Naive thymus-derived CD4-positive, alpha-beta T cell (primary cell): ENCODE data around the gene CCDC116. TPM values are rescaled to one million over a fixed set of nuclear protein-coding genes. Genes with fewer than 3 reads are reported as not detected.

Experiments
- ATAC-seq: fragments of 150-1000 bp; cut with Tn5 transposase; 2 replicates; pipeline ENCODE4 v1.10.0; 2021; ENCODE audit warnings: mild to moderate bottlenecking, moderate library complexity
- CTCF ChIA-PET: fragments of 350-600 bp; sonication (Branson Sonifier 250); formaldehyde crosslinking; loops from one replicate; lab custom pipeline; 2021; ENCODE audit warnings: antibody characterized with exemption; lab: Charles Lee
- POLR2A ChIA-PET: fragments of 350-600 bp; sonication (Branson Sonifier 250); formaldehyde crosslinking; loops from one replicate; lab custom pipeline; 2021; ENCODE audit warnings: antibody characterized with exemption, inconsistent platforms; lab: Charles Lee
- DNase-seq, 9 donors: peaks; one replicate each; pipeline versions ENCODE4 v3.0.0 to v3.0.0-alpha.2; 2020 to 2022; ENCODE audit warnings: mixed read lengths in 1 of 9
- H3K27ac ChIP-seq: one replicate; pipeline ENCODE4 v1.7.0; 2013; ENCODE audit warnings: mild to moderate bottlenecking, low read depth, low read length, moderate library complexity
- H3K27me3 ChIP-seq, 2 donors: one replicate each; pipeline ENCODE4 v1.7.0; 2013; ENCODE audit warnings: low read length in 2 of 2, mild to moderate bottlenecking in 2 of 2, moderate library complexity in 2 of 2; ENCODE audit not compliant: control insufficient read depth in 2 of 2, insufficient read depth in 2 of 2
- H3K36me3 ChIP-seq, 3 experiments: 1 replicate in 2 of 3; 2 replicates in 1 of 3; pipeline ENCODE4 v1.7.0; 2013; ENCODE audit warnings: low read length in 3 of 3, mild to moderate bottlenecking in 3 of 3, moderate library complexity in 1 of 3; ENCODE audit not compliant: insufficient read depth in 3 of 3, control insufficient read depth in 2 of 3
- H3K4me1 ChIP-seq, 2 donors: one replicate each; pipeline ENCODE4 v1.7.0; 2013; ENCODE audit warnings: low read length in 2 of 2, mild to moderate bottlenecking in 2 of 2, moderate library complexity in 1 of 2; ENCODE audit not compliant: control insufficient read depth in 2 of 2, insufficient read depth in 2 of 2
- H3K4me3 ChIP-seq: 2 replicates; pipeline ENCODE4 v1.7.0; 2013; ENCODE audit warnings: mild to moderate bottlenecking, low read length
- H3K9me3 ChIP-seq, 3 experiments: 1 replicate in 2 of 3; 2 replicates in 1 of 3; pipeline ENCODE4 v1.7.0; 2013; ENCODE audit warnings: low read length in 3 of 3; ENCODE audit not compliant: control insufficient read depth in 2 of 3
- H3K27ac Mint-ChIP-seq, 9 donors: one replicate each; pipeline ENCODE4 v1.8.0; 2020 to 2022; ENCODE audit warnings: mixed read lengths in 9 of 9, mild to moderate bottlenecking in 8 of 9, moderate library complexity in 5 of 9, inconsistent platforms in 2 of 9
- H3K27me3 Mint-ChIP-seq, 5 donors: one replicate each; pipeline ENCODE4 v1.8.0; 2021 to 2022; ENCODE audit warnings: mixed read lengths in 5 of 5, mild to moderate bottlenecking in 1 of 5
- H3K36me3 Mint-ChIP-seq, 5 donors: one replicate each; pipeline ENCODE4 v1.8.0; 2020 to 2022; ENCODE audit warnings: mixed read lengths in 5 of 5, mild to moderate bottlenecking in 3 of 5, inconsistent platforms in 1 of 5
- H3K4me1 Mint-ChIP-seq, 7 donors: one replicate each; pipeline ENCODE4 v1.8.0; 2020 to 2022; ENCODE audit warnings: mixed read lengths in 7 of 7, mild to moderate bottlenecking in 3 of 7, inconsistent platforms in 1 of 7
- H3K4me3 Mint-ChIP-seq, 10 donors: one replicate each; pipeline ENCODE4 v1.8.0; 2020 to 2022; ENCODE audit warnings: mild to moderate bottlenecking in 10 of 10, mixed read lengths in 10 of 10, moderate library complexity in 6 of 10, inconsistent platforms in 2 of 10
- H3K9me3 Mint-ChIP-seq, 11 donors: one replicate each; pipeline ENCODE4 v1.8.0; 2020 to 2022; ENCODE audit warnings: mixed read lengths in 11 of 11, mild to moderate bottlenecking in 4 of 11, inconsistent platforms in 1 of 11, moderate library complexity in 1 of 11
- intact Hi-C, 2 donors: fragments of 100-400 bp; cut with micrococcal nuclease; formaldehyde crosslinking; loops; one replicate each; pipeline ENCODE4 v1.15.1; 2023
- polyA plus RNA-seq, 2 donors: library from polyadenylated mRNA; unstranded; fragments of 300-500 nt; fragmentation: Illumina TruSeq; gene quantifications; one replicate each; pipeline ENCODE4 v1.2.3, GENCODE V29; 2021
- total RNA-seq, 6 experiments: library from RNA in 5 of 6; stranded (reverse) in 5 of 6; gene quantifications; 1 replicate in 5 of 6; 2 replicates in 1 of 6; pipeline ENCODE4 v1.2.3 and lab custom pipeline; 2021 to 2026

The CCDC116 gene
- total and polyA plus RNA-seq, 7 experiments from 2014 or later: 0.21 to 0.43 (median 0.27) TPM; not detected in 3

DNA sequence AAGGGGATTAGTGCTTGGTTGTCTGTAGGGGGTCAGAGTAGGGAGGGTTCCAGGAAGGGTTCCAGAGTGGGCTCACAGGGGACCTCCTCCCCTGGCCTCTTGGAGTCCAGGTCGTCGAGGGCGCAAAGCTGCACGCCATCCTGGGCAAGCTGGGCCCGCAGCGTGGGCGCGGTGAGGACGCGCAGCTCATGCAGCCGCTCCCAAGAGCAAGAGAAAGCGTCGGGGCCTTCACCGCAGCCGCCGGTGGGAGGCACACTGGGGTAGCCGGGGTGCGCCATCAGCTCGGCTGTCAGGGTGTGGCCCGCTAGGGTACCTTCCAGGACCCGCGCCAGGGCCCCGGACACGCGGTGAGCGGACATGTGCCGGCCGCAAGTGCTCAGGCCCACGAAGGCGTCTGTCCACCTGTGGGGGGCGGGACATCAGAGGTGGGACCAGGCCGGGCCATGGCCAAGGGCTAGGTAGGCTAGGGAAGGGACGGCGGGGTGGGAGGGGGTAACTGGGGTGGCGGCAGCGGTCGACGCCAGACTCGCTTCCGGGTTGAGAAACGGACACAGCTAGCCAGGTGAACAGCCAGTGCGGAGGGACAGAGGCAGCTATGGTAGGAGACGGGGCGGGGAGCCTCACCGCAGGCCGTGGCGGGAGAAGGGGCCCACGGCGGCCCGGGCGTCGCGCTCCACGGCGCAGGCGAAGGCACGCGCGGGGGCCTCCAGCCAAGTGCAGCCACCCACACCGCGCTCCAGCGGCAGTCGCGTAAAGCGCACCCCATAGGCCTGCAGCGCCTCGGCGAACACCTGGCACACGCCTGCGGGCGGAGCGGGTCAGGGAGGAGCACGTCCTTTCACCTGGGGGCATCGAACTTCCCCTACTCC is 3.9 kb upstream of the CCDC116 start:
- DNase-seq (no peak), ATAC-seq (no peak)
- Mint-ChIP-seq H3K27me3 (no peaks in the 10 kb centered on the region), H3K4me1 (peaks cover 29 to 45% (median 38%) of the 10 kb centered on the region in 7 donors), H3K36me3 (peaks cover 0 to 14% (median 6%) of the 10 kb centered on the region in 5 donors), H3K9me3 (no peaks in the 10 kb centered on the region), H3K27ac (peak overlapping the region; percentile 36 to 97 (median 89)), H3K4me3 (peak overlapping the region; percentile 87 to 97 (median 91))
- Histone ChIP-seq H3K4me1 (peaks cover 6 to 26% of the 10 kb centered on the region in 2 donors), H3K36me3 (peaks cover 0 to 32% (median 6%) of the 10 kb centered on the region in 3 experiments), H3K4me3 (peak overlapping the region; percentile 88), H3K9me3 (no peaks in the 10 kb centered on the region), H3K27me3 (no peaks in the 10 kb centered on the region), H3K27ac (peak overlapping the region; percentile 92)
- ChIA-PET CTCF (interaction anchor here (0.6 to 1.5 kb wide), 7 partner anchors 14 to 189 kb away, joined by 4 to 30 read pairs (median 4); partner anchors contain the start of genes PPIL2 and SDF2L1), POLR2A (interaction anchor here (0.6 to 5.0 kb wide), 13 partner anchors 7 to 628 kb away, joined by 3 to 93 read pairs (median 3); partner anchors contain the start of genes PPIL2, SDF2L1, THAP7 and YPEL1)
- intact Hi-C loops: loop anchor here in 1 of 2 donors (1.0 to 5.0 kb wide), 4 partner anchors 14 to 626 kb away; partner anchors contain the start of genes MAPK1, PPIL2, SDF2L1 and THAP7

DNA sequence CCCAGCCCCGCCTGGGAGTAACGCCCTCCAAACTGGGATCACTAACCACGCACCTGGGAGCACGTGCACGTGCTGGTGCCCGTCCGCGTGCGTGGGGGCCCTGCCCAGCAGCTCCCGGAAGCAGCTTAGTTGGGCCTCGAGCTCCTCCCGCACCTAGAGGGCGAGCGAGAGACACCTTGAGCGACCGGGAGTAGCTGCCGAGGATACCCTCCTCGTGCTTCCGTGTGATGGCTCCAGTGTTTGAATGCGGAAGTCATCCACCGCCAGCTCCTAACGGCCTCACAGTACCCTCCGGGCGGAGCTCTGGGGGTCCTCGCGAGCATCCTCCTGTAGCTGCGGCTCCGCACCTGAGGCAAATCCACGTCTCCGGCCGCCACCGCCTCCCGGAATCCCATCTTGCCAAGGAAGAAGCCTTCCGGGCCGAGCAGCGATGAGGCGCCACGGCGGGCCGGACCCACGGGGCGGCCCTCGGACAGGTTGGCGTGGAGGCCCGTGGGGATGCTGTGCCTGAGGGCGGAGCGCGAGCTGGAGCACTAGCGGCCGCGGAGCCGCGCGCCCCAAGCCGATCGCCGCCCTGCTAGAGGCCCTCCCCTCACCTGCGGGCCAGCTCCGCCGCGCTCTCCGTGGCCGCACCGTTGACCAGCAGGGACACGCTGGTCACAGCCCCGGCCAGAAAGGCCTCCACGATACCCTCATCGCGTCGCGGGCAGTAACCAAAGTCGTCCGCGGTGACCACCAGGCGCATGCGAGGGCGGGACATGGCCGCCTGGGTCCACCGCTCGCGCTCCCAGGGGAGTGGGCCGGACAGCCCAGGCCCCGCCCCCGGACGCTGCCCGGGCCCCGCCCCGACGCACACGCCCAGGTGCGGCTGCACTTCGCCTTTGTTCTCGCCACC is 3.1 kb upstream of the CCDC116 start, which contains the start of gene YDJC:
TSS of gene YDJC (minus strand) at position 768 of the 895 bp plus-strand sequence. CDS start at position 760, 8 bp downstream.
- POLR2A ChIA-PET: interaction anchor here (0.5 to 5.0 kb wide), 17 partner anchors 8 to 628 kb away, joined by 3 to 93 read pairs (median 3); partner anchors contain the start of genes PPIL2, SDF2L1, THAP7 and YPEL1
- H3K27ac Mint-ChIP-seq: peak within 1 kb of the TSS; percentile 84 to 97 (median 93)
- Histone ChIP-seq H3K9me3 (no peaks in the 10 kb centered on the region), H3K27ac (peak within 1 kb of the TSS; percentile 92), H3K4me3 (peak within 1 kb of the TSS; percentile 88), H3K4me1 (peaks cover 6 to 26% of the 10 kb centered on the region in 2 donors), H3K36me3 (peaks cover 0 to 27% (median 6%) of the 10 kb centered on the region in 3 experiments), H3K27me3 (no peaks in the 10 kb centered on the region)
- H3K9me3 Mint-ChIP-seq: no peaks in the 10 kb centered on the region
- H3K4me1 Mint-ChIP-seq: peaks cover 29 to 44% (median 38%) of the 10 kb centered on the region in 7 donors
- peak; percentile 95 for ATAC-seq
- H3K27me3 Mint-ChIP-seq: no peaks in the 10 kb centered on the region
- DNase-seq: peak; percentile 88 to 97 (median 93)
- H3K4me3 Mint-ChIP-seq: peak within 1 kb of the TSS; percentile 87 to 97 (median 91)
- peaks cover 0 to 14% (median 6%) of the 10 kb centered on the region in 5 donors for H3K36me3 Mint-ChIP-seq
- CTCF ChIA-PET: interaction anchor here (0.6 to 1.5 kb wide), 8 partner anchors 13 to 188 kb away, joined by 3 to 30 read pairs (median 4); partner anchors contain the start of genes PPIL2 and SDF2L1
- intact Hi-C loops: loop anchor here (1.0 to 5.0 kb wide), 6 partner anchors 13 to 627 kb away; partner anchors contain the start of genes SDF2L1 (in 2 of the 2), MAPK1 (in 1 of the 2), PPIL2 (in 1 of the 2) and THAP7 (in 1 of the 2)

DNA sequence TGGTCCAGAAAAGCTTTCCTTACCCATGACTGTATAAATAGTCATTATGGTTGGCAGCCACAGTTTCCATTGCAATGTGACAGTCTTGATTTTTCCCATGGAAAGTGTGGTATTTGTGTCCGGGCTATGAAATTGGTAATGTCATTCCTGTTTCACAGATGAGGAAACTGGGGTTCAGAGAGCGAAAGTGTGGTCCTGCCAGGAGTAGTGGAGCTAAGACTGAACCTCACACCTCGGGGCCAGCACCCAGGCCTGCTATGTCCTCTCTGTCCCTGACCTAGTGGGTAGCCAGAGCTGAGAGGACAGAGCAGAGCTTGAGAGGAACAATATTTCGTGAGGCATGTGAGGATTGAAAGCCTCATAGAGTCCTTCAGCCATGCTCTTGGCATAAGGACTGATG is 1.5 kb upstream of the CCDC116 start:
- POLR2A ChIA-PET: interaction anchor here (1.0 to 5.0 kb wide), 3 partner anchors 11 to 21 kb away, joined by 3 to 93 read pairs (median 21); partner anchors contain the start of gene SDF2L1
- peaks cover 6 to 26% of the 10 kb centered on the region in 2 donors for H3K4me1 ChIP-seq
- DNase-seq (no peak), ATAC-seq (no peak)
- CTCF ChIA-PET: interaction anchor here (0.8 to 2.6 kb wide), 3 partner anchors 12 to 16 kb away, joined by 3 to 11 read pairs (median 9); no protein-coding TSS in a partner anchor
- H3K27ac ChIP-seq: no peak overlapping the region
- Mint-ChIP-seq H3K36me3 (peaks cover 0 to 14% (median 6%) of the 10 kb centered on the region in 5 donors), H3K4me1 (peaks cover 21 to 37% (median 30%) of the 10 kb centered on the region in 7 donors), H3K9me3 (no peaks in the 10 kb centered on the region), H3K4me3 (peak overlapping the region in 5 of 10 donors; percentile 73 to 91 (median 87)), H3K27me3 (no peaks in the 10 kb centered on the region), H3K27ac (peak overlapping the region in 2 of 9 donors; percentile 63 to 93)
- H3K9me3 ChIP-seq: no peaks in the 10 kb centered on the region
- H3K27me3 ChIP-seq: no peaks in the 10 kb centered on the region
- peaks cover 0 to 27% (median 6%) of the 10 kb centered on the region in 3 experiments for H3K36me3 ChIP-seq
- H3K4me3 ChIP-seq: no peak overlapping the region
- intact Hi-C loops: no loop called here

DNA sequence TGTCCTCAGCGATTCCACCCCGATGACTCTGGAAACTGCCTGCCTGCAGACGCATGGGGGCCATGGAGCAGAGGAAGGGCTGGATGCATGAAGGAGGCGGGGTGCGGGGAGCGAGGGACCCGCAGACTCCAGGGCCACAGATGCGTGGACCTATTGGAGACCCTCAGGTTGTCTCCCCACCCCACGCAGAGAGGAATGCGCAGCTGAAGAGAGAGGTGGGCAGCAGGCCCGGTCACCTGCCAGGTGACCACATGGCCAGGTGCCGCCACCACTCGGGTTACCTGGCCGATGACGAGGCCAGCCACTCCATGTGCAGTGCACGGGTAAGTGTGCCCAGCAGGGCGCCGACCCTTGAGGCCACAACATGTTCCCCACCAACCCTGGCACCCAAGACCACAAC is 371 bp downstream of the CCDC116 start:
- POLR2A ChIA-PET: no interaction called here
- no peaks in the 10 kb centered on the region for H3K9me3 ChIP-seq

DNA sequence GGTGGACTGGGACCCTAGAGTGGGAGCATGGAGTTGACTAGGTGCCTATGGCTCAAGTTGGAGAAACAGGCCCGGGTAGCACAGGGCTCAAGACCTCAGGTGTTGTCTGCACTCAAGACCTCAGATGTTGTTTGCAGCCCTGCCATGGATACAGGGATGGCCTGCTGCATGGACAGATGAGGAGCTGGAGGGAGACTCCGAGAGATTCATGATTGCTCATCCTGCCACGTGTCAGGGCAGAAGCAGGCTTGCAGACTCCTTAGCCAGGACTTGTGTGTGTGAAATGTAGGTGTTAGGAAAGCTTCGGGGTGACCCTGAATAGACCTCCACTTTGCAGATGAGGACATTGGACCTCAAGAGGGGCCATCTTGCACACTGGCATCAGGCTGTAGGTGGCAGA is 921 bp downstream of the CCDC116 start:
- H3K27me3 ChIP-seq: no peaks in the 10 kb centered on the region
- H3K4me3 ChIP-seq: no peak overlapping the region
- no peak for DNase-seq
- H3K4me1 Mint-ChIP-seq: peaks cover 4 to 16% (median 10%) of the 10 kb centered on the region in 7 donors
- H3K36me3 ChIP-seq: peaks cover 0 to 8% (median 0%) of the 10 kb centered on the region in 3 experiments
- ChIA-PET CTCF (interaction anchor here (1.6 kb wide), 1 partner anchor 10 kb away, joined by 4 read pairs; no protein-coding TSS in a partner anchor), POLR2A (interaction anchor here (0.8 kb wide), 1 partner anchor 833 kb away, joined by 3 read pairs; no protein-coding TSS in a partner anchor)
- ATAC-seq: no peak
- H3K4me3 Mint-ChIP-seq: no peak overlapping the region
- no peaks in the 10 kb centered on the region for H3K9me3 ChIP-seq
- intact Hi-C loops: no loop called here
- peaks cover 0 to 2% (median 0%) of the 10 kb centered on the region in 5 donors for H3K36me3 Mint-ChIP-seq
- no peaks in the 10 kb centered on the region for H3K9me3 Mint-ChIP-seq
- H3K27me3 Mint-ChIP-seq: no peaks in the 10 kb centered on the region
- H3K4me1 ChIP-seq: peaks cover 0 to 5% of the 10 kb centered on the region in 2 donors
- no peak overlapping the region for H3K27ac Mint-ChIP-seq
- H3K27ac ChIP-seq: no peak overlapping the region

More for the DNA sequence above, 371 bp downstream of the CCDC116 start:
- no peaks in the 10 kb centered on the region for H3K9me3 Mint-ChIP-seq
- DNase-seq: no peak
- H3K4me1 ChIP-seq: peaks cover 5 to 10% of the 10 kb centered on the region in 2 donors
- no peak overlapping the region for H3K27ac ChIP-seq
- no peaks in the 10 kb centered on the region for H3K27me3 Mint-ChIP-seq
- H3K4me3 Mint-ChIP-seq: peak overlapping the region in 1 of 10 donors; percentile 42
- no peak for ATAC-seq
- H3K27me3 ChIP-seq: no peaks in the 10 kb centered on the region
- CTCF ChIA-PET: no interaction called here
- no peak overlapping the region for H3K4me3 ChIP-seq
- peaks cover 0 to 13% (median 3%) of the 10 kb centered on the region in 3 experiments for H3K36me3 ChIP-seq
- no peak overlapping the region for H3K27ac Mint-ChIP-seq
- H3K4me1 Mint-ChIP-seq: peaks cover 8 to 21% (median 16%) of the 10 kb centered on the region in 7 donors
- intact Hi-C loops: no loop called here
- peaks cover 0 to 6% (median 5%) of the 10 kb centered on the region in 5 donors for H3K36me3 Mint-ChIP-seq
